GM19395 (cell line): ENCODE data around the gene SNF8.
"Not testable (repeated sequence)": the region's sequence is repeated elsewhere in the genome, so short reads cannot be mapped to it uniquely, and the experiment has no call there.

Source experiments
- ATAC-seq: cut with Tn5 transposase; IDR thresholded peaks from one replicate; pipeline ENCODE4 v1.9.1; 2021; ENCODE audit warnings: mild to moderate bottlenecking, moderate library complexity; ENCODE audit not compliant: unreplicated experiment

Gene SNF8

DNA sequence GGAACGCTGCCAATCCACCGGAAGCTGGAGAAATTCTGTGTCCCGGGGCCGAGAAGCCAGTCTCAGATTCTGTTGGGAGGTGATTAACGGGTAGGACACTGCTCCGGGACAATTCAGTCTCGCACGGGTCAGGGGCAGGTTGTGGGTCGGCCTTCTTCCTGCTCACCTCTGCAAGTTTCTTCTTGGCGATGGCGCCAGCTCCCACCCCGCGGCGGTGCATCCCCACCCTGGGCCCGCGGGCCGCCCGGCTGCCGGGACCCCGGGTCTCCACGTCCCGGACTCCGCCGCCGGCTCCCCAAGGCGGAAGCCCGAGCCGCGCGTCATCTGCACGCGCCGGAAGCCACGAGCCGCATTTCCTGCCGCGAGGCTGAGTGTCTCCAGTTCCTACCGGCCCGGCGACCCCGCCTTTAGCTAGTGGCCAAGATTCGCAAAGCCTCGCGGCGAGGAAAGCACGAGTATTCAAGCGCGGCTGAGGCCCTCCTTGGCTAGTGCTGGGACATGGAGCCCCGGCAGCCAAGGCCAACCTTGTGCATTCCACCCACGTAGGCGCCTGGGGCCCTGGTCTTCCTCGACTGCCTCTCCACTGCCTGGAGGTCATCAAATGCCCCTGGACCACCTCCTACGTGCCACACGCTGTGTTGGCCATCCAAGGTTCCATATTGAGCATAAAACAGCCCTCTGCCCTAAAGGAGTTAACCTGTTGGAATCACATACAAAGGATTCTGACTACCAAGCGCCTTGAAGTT lies at the start of gene SNF8:
Gene SNF8, minus strand, starts transcription at position 328 of the 746 bp plus-strand sequence. Its CDS starts 108 bp downstream, at position 220.
- peak; percentile 80 for ATAC-seq

DNA sequence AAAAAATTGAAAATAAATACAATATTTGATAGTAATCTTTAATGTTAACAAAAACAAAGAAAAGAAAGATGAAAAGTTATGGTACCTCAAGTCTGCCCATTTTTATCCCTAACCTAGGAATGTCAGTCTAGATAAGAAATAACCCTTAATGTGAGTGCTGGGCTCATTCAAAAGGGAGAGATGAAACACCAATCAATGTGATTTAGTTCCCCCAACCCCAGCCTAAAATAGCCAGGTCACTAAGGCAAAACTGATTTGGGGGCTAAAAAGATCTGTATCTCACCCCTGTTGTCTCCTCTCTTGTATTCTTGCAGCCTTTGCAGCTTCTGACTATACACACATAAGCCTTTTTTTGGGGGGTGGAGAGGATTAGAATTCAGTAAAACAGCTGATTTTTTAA lies 49.3 kb upstream of the SNF8 start:
- no peak for ATAC-seq

- no peak for ATAC-seq
Observed at GRCh38 chr17:48993305-48993704, 48.7 kb upstream of the SNF8 start.

DNA sequence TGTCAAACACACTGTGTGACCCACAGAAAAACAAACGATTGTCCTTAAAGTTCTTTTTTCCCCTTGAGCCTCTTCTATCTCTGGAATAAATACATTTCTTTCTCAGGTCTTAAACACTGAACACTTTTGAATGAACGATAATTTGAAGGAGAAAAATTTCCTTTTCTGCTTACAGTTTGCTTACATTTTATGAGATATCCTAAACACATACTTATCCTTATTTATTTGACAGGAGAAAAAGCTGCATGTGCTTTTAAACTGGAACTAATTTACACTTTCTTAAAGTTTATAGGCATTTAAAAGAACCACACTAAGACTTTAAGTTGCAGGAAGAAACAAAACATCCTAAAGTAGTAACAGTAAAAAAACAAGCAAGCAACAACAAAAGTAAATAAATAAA lies 47.8 kb upstream of the SNF8 start:
- no peak for ATAC-seq

GRCh38 chr17:48990882-48991357 lies 46.3 kb upstream of the SNF8 start:
- ATAC-seq = no peak

DNA sequence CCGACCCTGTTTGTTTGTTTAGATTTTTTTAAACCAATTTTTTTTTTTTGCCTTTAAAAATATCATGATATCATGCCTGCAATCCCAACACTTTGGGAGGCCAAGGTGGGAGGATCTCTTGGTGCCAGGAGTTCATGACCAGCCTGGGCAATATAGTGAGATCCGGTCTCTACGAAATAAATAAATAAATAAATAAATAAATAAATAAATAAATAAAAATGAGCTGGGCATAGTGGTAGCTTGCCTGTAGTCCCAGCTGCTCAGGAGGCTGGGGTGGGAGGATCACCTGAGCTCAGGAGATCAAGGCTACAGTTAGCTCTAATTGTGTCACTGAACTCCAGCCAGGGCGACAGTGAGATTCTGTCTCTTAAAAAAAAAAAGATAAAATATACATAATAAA lies 44.5 kb upstream of the SNF8 start:
- ATAC-seq = no peak

GRCh38 chr17:48985436-48986245 lies 41.0 kb upstream of the SNF8 start:
- ATAC-seq = no peak

DNA sequence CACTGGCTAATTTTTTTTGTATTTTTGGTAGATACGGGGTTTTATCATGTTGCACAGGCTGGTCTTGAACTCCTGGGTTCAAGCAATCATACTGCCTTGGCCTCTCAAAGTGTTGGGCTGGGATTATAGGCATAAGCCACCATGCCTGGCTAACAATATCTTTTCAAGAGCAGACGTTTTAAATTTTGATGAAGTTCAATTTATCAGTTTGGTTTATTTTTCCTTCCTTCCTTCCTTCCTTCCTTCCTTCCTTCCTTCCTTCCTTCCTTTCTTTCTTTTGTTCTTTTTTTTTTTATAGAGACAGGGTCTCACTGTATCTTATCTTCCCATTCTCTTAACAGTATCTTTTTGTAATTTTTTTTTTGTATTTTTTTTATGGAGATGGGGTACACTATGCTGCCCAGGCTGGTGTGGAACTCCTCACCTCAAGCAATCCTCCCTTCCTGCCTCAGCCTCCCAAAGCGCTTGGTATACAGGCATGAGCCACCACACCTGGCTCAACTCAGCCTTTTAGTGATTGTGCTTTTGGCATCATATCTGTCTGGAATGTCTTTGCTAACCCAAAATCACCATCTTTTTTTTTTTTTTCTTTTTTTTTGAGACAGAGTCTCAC lies 37.4 kb upstream of the SNF8 start:
- no peak for ATAC-seq

GRCh38 chr17:48973806-48974205 lies 29.2 kb upstream of the SNF8 start:
- ATAC-seq = no peak

DNA sequence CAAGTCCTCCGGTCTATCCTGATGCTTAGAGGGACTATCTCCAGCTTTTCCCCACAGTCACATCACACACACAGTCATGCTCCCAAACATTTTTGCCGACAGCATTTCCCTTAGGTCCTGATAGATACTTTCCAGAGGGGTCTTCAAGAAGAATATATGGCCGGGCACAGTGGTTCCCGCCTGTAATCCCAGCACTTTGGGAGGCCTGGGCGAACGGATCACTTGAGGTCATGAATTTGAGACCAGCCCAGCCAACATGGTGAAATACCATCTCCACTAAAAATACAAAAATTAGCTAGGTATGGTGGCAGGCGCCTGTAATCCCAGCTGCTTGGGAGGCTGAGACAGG lies 28.1 kb upstream of the SNF8 start:
- ATAC-seq = no peak

DNA sequence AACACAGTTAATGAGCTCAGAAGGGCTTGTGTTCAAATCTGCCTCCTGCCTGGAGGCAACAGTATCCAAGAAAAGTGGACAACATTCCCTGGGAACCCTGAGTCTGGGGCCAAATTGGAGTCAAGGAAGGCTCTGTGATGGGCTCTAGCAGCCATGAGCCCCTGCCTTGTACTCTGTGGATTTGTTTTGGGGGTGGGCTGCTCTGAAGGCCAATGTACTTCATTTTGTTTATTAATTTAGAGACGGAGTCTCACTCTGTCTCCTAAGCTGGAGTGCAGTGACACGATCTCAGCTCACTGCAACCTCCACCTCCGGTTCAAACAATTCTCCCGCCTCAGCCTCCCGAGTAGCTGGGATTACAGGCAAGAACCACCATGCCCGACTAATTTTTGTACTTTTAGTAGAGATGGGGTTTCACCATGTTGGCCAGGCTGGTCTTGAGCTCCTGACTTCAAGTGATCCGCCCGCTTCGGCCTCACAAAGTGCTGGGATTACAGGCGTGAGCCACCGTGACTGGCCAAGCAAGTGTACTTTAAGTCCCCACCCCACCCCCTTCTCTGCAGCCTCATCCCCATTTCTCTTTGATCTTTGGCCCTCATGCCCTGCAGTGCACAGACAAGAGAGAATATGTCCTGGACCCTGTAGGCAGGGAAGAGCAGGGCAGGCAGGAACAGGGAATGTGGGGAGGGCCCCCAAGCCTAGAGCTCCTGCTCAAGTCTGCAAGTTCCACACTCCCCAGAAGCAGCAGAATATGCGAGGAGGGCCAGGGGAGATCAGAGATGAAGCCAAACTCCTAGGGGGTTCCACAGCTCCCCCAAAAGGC lies 26.4 kb upstream of the SNF8 start:
- no peak for ATAC-seq

- ATAC-seq = no peak
Observed at GRCh38 chr17:48970224-48970623, 25.6 kb upstream of the SNF8 start.

DNA sequence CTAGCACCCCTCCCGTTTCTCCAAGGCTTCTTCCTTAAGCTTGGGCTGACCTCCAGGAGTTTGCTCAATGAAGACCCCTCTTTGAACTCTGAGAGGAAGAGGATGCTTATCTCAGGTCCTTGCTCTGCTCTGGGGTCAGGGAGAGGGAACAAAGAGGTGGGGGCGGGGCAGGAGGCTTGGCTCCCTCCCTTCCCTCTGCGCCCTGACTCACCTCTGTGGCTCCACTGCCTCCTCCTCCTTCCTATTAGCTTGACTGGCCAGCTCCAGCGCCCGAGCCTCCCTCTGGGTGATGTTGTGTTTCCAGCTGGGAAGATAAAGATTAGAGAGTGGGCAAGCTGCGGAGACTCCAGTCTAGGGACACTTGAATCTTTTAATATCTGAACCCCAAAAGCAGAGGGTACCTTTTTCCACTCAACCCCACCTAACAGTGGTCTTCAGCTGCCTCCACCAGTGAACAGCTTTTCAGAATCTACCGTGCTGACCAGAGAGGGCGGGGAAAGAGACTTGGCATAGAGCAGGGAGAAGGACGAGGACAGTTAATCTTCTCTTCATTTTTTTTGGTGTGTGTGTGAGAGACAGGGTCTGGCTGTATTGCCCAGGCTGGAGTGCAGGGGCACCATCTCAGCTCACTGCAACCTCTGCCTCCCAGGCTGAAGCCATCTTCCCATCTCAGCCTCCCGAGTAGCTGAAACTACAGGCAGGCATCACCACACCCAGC lies 17.0 kb upstream of the SNF8 start:
- ATAC-seq = no peak

DNA sequence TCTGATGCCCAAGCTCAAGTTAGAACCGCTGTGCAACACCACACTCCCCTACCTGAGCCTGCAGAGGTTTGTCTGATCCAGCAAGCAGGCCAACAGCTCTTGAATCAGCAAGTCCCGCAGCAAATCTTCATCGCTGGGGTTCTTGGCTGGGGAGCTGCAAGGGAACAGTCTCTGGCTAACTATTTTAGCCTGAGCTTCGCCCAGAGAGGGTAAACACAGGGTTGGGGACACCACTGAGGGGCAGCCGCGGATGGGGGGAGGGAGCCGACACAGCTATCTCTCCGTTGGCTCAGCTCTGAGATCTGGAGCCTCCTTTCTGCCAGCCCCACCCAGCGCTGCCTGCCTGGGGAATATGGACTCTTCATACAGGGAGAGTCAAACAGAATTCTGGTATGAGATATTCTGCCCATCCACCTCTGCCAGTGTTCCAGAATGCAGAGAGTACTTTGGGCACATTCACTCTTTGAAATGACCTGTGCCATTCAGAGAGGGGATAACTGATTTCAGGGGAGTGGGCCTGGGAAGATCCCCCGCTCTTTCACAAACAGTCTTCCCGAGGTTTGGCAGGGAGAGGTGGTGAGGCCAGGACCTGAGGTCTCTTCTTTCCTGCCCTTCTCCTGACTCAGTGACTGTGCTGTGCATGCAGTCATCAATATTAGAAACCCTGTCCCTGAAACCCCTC lies 16.3 kb upstream of the SNF8 start:
- ATAC-seq = no peak

GRCh38 chr17:48954300-48954755 lies 9.7 kb upstream of the SNF8 start:
- no peak for ATAC-seq

- no peak for ATAC-seq
Observed at GRCh38 chr17:48952904-48953303, 8.3 kb upstream of the SNF8 start.

DNA sequence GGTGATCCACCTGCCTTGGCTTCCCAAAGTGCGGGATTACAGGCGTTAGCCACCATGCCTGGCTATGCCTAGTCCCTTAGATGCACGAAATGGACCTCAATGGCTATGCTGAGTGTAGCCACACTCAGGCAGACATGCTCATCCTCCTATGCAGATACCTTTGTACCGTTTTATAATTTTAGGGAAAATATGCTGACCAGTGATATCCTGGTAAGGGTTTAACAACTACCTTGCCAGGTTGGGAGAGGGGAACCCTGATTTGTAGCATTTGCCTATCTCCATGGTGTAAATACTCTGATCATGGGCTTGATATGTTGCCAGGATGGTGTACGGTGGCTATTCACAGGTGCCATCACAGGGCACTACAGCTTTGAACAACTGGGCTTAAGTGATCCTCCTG lies 6.9 kb upstream of the SNF8 start:
- ATAC-seq = no peak

GRCh38 chr17:48945261-48945651 lies 614 bp upstream of the SNF8 start:
- not testable (repeated sequence) for ATAC-seq

DNA sequence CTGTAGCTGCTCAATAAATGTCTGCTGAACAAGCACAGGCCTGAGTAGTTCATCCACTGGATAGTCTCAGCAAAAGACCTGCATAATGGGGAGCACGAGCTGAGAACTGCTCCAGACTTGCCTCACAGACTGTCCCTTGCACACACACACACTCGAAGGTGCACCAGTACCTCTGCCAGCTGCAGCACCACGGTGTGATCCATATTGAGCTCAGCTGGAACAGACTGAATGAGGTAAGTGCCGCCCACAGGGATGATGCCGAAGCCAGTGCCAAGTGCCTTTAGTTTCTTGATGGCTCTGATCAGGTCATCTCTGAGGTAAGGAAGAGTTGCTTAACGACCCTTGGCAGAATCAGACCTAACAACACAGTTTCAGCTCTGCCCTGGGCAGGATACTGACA lies 11.6 kb downstream of the SNF8 start:
- no peak for ATAC-seq

- ATAC-seq = no peak
Observed at GRCh38 chr17:48930435-48930873, 14.2 kb downstream of the SNF8 start.
